WTC11 (cell line): ENCODE data around the gene KHDRBS1.

Experiments
- AR ChIP-seq: fragments of 250-450 bp; sonication (Bioruptor Pico); IDR thresholded peaks from 2 replicates; pipeline ENCODE4 v1.9.0; 2021; ENCODE audit warnings: mild to moderate bottlenecking
- ATF6 ChIP-seq: sonication (generic); formaldehyde crosslinking; IDR thresholded peaks from 2 replicates; pipeline ENCODE4 v1.8.1; 2023; ENCODE audit warnings: mild to moderate bottlenecking, missing genetic modification reagents
- CTCF ChIP-seq: fragments of 200-600 bp; IDR thresholded peaks from 2 replicates; pipeline ENCODE4 v1.8.0; 2022; ENCODE audit warnings: antibody characterized with exemption
- E2F5 ChIP-seq: sonication (generic); formaldehyde crosslinking; IDR thresholded peaks from 2 replicates; pipeline ENCODE4 v1.8.1; 2022; ENCODE audit warnings: mild to moderate bottlenecking, moderate library complexity, missing genetic modification reagents
- ELF4 ChIP-seq: sonication (generic); formaldehyde crosslinking; IDR thresholded peaks from 2 replicates; pipeline ENCODE4 v1.8.1; 2022; ENCODE audit warnings: low read depth, mild to moderate bottlenecking, moderate library complexity, missing genetic modification reagents
- FOXP1 ChIP-seq: sonication (generic); formaldehyde crosslinking; IDR thresholded peaks from 2 replicates; pipeline ENCODE4 v1.8.0; 2022; ENCODE audit warnings: missing genetic modification reagents, mild to moderate bottlenecking, moderate library complexity, borderline replicate concordance
- FOXP4 ChIP-seq: sonication (generic); formaldehyde crosslinking; IDR thresholded peaks from 2 replicates; pipeline ENCODE4 v1.8.0; 2022; ENCODE audit warnings: mild to moderate bottlenecking, missing genetic modification reagents
- PREB ChIP-seq: sonication (generic); formaldehyde crosslinking; IDR thresholded peaks from 2 replicates; pipeline ENCODE4 v1.8.1; 2022; ENCODE audit warnings: mild to moderate bottlenecking, missing genetic modification reagents, moderate library complexity, borderline replicate concordance
- SMAD3 ChIP-seq: sonication (generic); formaldehyde crosslinking; IDR thresholded peaks from 2 replicates; pipeline ENCODE4 v1.8.0; 2022; ENCODE audit warnings: missing genetic modification reagents, mild to moderate bottlenecking, borderline replicate concordance
- USF1 ChIP-seq: sonication (generic); formaldehyde crosslinking; IDR thresholded peaks from 2 replicates; pipeline ENCODE4 v1.8.0; 2022; ENCODE audit warnings: mild to moderate bottlenecking, missing genetic modification reagents
- ZNF671 ChIP-seq: fragments of 250-450 bp; sonication (Bioruptor Pico); IDR thresholded peaks from 2 replicates; pipeline ENCODE4 v1.8.0; 2021; ENCODE audit warnings: mild to moderate bottlenecking

GRCh38 chr1:32007591-32007940 lies 6.1 kb upstream of the KHDRBS1 start:
- TF ChIP-seq ZNF671 (no peak), CTCF (no peak), AR (CRISPR knock-in tag) (no peak), ELF4 (CRISPR knock-in tag) (no peak), PREB (CRISPR knock-in tag) (no peak), E2F5 (CRISPR knock-in tag) (no peak), ATF6 (CRISPR knock-in tag) (no peak), FOXP4 (CRISPR knock-in tag) (no peak), SMAD3 (CRISPR knock-in tag) (no peak), USF1 (CRISPR knock-in tag) (no peak), FOXP1 (CRISPR knock-in tag) (no peak)
